Neural cell (in vitro differentiated cells): ENCODE data around the gene MCM7. TPM values are rescaled to one million over a fixed set of nuclear protein-coding genes. Genes with fewer than 3 reads are reported as not detected.
A peak's percentile ranks its signal among the peaks of the same experiment; 100 is the strongest.

Experiments
- H2AFZ ChIP-seq: fragments of 200-600, 300-800 bp; sonication (generic), shearing (Covaris generic); 2 replicates; pipeline ENCODE4 v1.6.0; 2014; ENCODE audit warnings: low read depth, mild to moderate bottlenecking, antibody characterized with exemption, low read length, moderate library complexity
- H3F3A ChIP-seq: fragments of 200-600 bp; shearing (Covaris generic); 2 replicates; pipeline ENCODE4 v1.6.1; 2016; ENCODE audit warnings: mild to moderate bottlenecking, moderate library complexity, mixed read lengths, antibody characterized with exemption, low read length; ENCODE audit not compliant: insufficient read depth, poor library complexity, severe bottlenecking
- H3K27ac ChIP-seq: fragments of 200-600, 300-800 bp; sonication (generic), shearing (Covaris generic); 2 replicates; pipeline ENCODE4 v1.5.1; 2014; ENCODE audit warnings: mild to moderate bottlenecking, low read length, moderate library complexity
- H3K27me3 ChIP-seq: fragments of 300-800, 200-600 bp; sonication (generic), shearing (Covaris generic); 2 replicates; pipeline ENCODE4 v1.6.0; 2014; ENCODE audit warnings: mild to moderate bottlenecking, low read depth, low read length, moderate library complexity; ENCODE audit not compliant: insufficient read depth
- H3K36me3 ChIP-seq: fragments of 300-800, 200-600 bp; sonication (generic), shearing (Covaris generic); 2 replicates; pipeline ENCODE4 v1.5.1; 2014; ENCODE audit warnings: mild to moderate bottlenecking, antibody characterized with exemption, low read length, moderate library complexity; ENCODE audit not compliant: insufficient read depth
- H3K4me2 ChIP-seq: fragments of 300-800, 200-600 bp; sonication (generic), shearing (Covaris generic); 2 replicates; pipeline ENCODE4 v1.6.0; 2014; ENCODE audit warnings: mild to moderate bottlenecking, low read length
- H3K4me3 ChIP-seq: fragments of 300-800, 200-600 bp; sonication (generic), shearing (Covaris generic); 2 replicates; pipeline ENCODE4 v1.5.1; 2014; ENCODE audit warnings: mild to moderate bottlenecking, low read length, moderate library complexity
- H3K79me2 ChIP-seq: fragments of 200-600 bp; shearing (Covaris generic); replicated peaks from 2 replicates; pipeline ENCODE4 v1.6.0; 2014; ENCODE audit warnings: mild to moderate bottlenecking, low read length, moderate library complexity; ENCODE audit not compliant: insufficient read depth
- H3K9ac ChIP-seq: fragments of 300-800, 200-600 bp; sonication (generic), shearing (Covaris generic); 2 replicates; pipeline ENCODE4 v1.6.1; 2016; ENCODE audit warnings: mild to moderate bottlenecking, low read length, mixed read lengths
- H3K9me2 ChIP-seq: fragments of 200-600 bp; shearing (Covaris generic); 2 replicates; pipeline ENCODE4 v1.6.1; 2016; ENCODE audit warnings: mild to moderate bottlenecking, low read length, mixed read lengths; ENCODE audit not compliant: insufficient read depth
- H3K9me3 ChIP-seq: fragments of 200-600, 300-800 bp; sonication (generic), shearing (Covaris generic); 2 replicates; pipeline ENCODE4 v1.6.1; 2016; ENCODE audit warnings: mild to moderate bottlenecking, mixed run types, low read length, moderate library complexity, mixed read lengths
- H4K20me1 ChIP-seq: fragments of 200-600 bp; shearing (Covaris generic); 2 replicates; pipeline ENCODE4 v1.6.1; 2016; ENCODE audit warnings: mild to moderate bottlenecking, mixed run types; ENCODE audit not compliant: insufficient read depth
- EP300 ChIP-seq: fragments of 450-650 bp; conservative IDR thresholded peaks from 2 replicates; pipeline ENCODE4 v1.6.1; 2014; ENCODE audit warnings: antibody characterized with exemption, mild to moderate bottlenecking, moderate library complexity; ENCODE audit not compliant: poor library complexity, severe bottlenecking
- EZH2 ChIP-seq: fragments of 200-600, 300-800 bp; shearing (Covaris generic), sonication (generic); IDR thresholded peaks from 2 replicates; pipeline ENCODE4 v1.6.1; 2014; ENCODE audit warnings: antibody characterized with exemption, low read length, borderline replicate concordance, mild to moderate bottlenecking; ENCODE audit not compliant: insufficient read depth, poor library complexity, severe bottlenecking
- MXI1 ChIP-seq: fragments of 450-650 bp; conservative IDR thresholded peaks from 2 replicates; pipeline ENCODE4 v1.6.1; 2014; ENCODE audit warnings: antibody characterized with exemption, mild to moderate bottlenecking; ENCODE audit not compliant: poor library complexity, severe bottlenecking
- POLR2AphosphoS5 ChIP-seq: IDR thresholded peaks from 2 replicates; pipeline ENCODE4 v1.6.1; 2012
- RAD21 ChIP-seq: fragments of 450-650 bp; conservative IDR thresholded peaks from 2 replicates; pipeline ENCODE4 v1.6.1; 2014; ENCODE audit warnings: antibody characterized with exemption, mild to moderate bottlenecking, moderate library complexity
- REST ChIP-seq: IDR thresholded peaks from 2 replicates; pipeline ENCODE4 v1.6.1; 2012; ENCODE audit warnings: borderline replicate concordance
- SMC3 ChIP-seq: fragments of 450-650 bp; conservative IDR thresholded peaks from 2 replicates; pipeline ENCODE4 v1.6.1; 2014; ENCODE audit warnings: antibody characterized with exemption, mild to moderate bottlenecking, moderate library complexity; ENCODE audit not compliant: poor library complexity
- TAF1 ChIP-seq: IDR thresholded peaks from 2 replicates; pipeline ENCODE4 v1.6.1; 2012; ENCODE audit warnings: low read depth
- polyA plus RNA-seq: library from polyadenylated mRNA; depleted of rRNA; stranded (reverse); fragments of >200 nt; gene quantifications from 2 replicates; pipeline ENCODE4 v1.2.3, GENCODE V29; 2014
- TF ChIP-seq, protein P1 (sequence below): fragments of 450-650 bp; IDR thresholded peaks from 2 replicates; pipeline ENCODE4 v1.5.1; 2014; ENCODE audit warnings: antibody characterized with exemption, mild to moderate bottlenecking, moderate library complexity; ENCODE audit not compliant: poor library complexity, severe bottlenecking

Gene MCM7
- polyA plus RNA-seq, 1 donor from 2014 or later = 146 TPM

DNA sequence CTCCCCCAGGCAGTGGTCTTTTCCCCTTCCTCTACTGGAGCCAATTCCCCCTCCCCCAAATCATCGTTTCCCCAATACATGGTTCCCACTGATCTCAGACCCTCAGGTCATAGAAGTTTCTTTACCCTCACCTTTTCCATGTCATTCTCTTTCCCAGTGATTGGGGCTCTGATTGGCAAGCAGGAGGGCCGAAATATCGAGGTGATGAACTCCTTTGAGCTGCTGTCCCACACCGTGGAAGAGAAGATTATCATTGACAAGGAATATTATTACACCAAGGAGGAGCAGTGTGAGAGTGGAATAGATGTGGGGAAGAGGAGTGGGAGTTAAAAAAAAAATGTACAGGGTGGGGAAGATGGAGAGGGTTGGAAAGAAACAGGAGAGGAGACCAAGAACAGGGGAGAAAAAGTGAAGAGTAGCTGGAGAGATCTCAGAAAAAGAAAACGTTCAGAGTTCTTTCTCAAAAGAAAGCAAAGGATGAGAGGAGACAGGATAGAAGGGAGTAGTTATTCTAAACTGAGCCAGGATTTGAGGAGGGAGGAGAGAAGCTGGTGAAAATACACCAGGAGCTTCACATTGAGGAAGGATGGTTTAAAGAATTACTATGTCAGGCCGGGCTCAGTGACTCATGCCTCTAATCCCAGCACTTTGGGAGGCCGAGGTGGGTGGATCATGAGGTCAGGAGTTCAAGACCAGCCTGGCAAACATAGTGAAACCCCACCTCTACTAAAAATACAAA, 11.6 kb downstream of the MCM7 start:
- TF ChIP-seq EZH2 (no peak), MXI1 (no peak), RAD21 (no peak), REST (no peak), SMC3 (no peak), POLR2AphosphoS5 (no peak), TAF1 (no peak), EP300 (no peak)
- TF ChIP-seq, protein P1, sequence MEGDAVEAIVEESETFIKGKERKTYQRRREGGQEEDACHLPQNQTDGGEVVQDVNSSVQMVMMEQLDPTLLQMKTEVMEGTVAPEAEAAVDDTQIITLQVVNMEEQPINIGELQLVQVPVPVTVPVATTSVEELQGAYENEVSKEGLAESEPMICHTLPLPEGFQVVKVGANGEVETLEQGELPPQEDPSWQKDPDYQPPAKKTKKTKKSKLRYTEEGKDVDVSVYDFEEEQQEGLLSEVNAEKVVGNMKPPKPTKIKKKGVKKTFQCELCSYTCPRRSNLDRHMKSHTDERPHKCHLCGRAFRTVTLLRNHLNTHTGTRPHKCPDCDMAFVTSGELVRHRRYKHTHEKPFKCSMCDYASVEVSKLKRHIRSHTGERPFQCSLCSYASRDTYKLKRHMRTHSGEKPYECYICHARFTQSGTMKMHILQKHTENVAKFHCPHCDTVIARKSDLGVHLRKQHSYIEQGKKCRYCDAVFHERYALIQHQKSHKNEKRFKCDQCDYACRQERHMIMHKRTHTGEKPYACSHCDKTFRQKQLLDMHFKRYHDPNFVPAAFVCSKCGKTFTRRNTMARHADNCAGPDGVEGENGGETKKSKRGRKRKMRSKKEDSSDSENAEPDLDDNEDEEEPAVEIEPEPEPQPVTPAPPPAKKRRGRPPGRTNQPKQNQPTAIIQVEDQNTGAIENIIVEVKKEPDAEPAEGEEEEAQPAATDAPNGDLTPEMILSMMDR = no peak
- Histone ChIP-seq H4K20me1 (no peaks in the 10 kb centered on the region), H3K27me3 (no peaks in the 10 kb centered on the region), H3K9ac (peak overlapping the region; percentile 82), H3K9me2 (no peaks in the 10 kb centered on the region), H3K4me2 (peak overlapping the region; percentile 56), H3F3A (no peaks in the 10 kb centered on the region), H3K27ac (peak overlapping the region; percentile 83), H3K4me3 (peak overlapping the region; percentile 90), H2AFZ (no peak overlapping the region), H3K36me3 (no peaks in the 10 kb centered on the region), H3K9me3 (no peaks in the 10 kb centered on the region), H3K79me2 (peaks cover 4% of the 10 kb centered on the region)

DNA sequence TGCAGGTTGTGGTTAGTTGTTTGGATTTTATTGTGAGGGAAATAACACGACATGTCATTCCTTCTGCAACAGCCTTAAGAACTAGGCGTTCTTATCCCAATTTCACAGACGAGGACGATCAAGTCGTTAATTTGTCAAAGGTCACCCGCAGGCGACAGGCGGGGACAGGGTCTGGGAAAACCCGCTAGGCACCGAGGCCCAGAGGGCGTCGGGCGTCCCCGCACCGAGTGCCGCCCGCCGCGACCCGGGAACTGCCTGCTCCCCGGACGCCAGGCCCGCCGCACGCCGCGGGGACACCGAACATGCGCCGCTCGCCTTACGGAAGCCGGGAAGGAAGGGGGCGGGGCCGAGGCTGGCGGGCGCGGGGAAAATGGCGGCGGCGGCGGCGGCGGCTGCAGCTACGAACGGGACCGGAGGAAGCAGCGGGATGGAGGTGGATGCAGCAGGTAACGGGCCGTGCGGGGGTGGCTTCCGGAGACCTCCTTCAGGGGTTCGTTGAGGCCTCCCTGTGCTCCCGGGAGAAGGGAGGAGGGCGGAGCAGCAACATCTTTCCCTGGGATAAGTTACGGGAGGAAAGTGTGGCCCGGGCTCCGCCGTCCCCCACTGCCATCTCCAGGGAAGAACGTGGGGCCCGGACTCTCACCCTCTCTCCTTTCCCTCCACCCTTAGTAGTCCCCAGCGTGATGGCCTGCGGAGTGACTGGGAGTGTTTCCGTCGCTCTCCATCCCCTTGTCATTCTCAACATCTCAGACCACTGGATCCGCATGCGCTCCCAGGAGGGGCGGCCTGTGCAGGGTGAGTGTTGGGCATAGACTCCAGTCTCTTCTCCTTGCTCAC, 12.4 kb downstream of the MCM7 start, which contains the start of gene COPS6:
COPS6 (plus strand) TSS at position 349 of the 837 bp plus-strand sequence; CDS start at position 371, 22 bp downstream.
- TF ChIP-seq EP300 (peak; percentile 57), EZH2 (no peak), RAD21 (no peak), SMC3 (peak; percentile 24), TAF1 (peak; percentile 95), POLR2AphosphoS5 (peak; percentile 92), REST (peak; percentile 78), MXI1 (peak; percentile 95)
- TF ChIP-seq, protein P1 = no peak
- Histone ChIP-seq H3K4me2 (peak within 1 kb of the TSS; percentile 66), H3K9me3 (no peaks in the 10 kb centered on the region), H3F3A (no peaks in the 10 kb centered on the region), H2AFZ (peak within 1 kb of the TSS; percentile 54), H3K36me3 (no peaks in the 10 kb centered on the region), H3K4me3 (peak within 1 kb of the TSS; percentile 90), H3K9me2 (no peaks in the 10 kb centered on the region), H3K27me3 (no peaks in the 10 kb centered on the region), H3K9ac (peak within 1 kb of the TSS; percentile 82), H4K20me1 (no peaks in the 10 kb centered on the region), H3K79me2 (peaks cover 4% of the 10 kb centered on the region), H3K27ac (peak within 1 kb of the TSS; percentile 83)
